Cardiac fibroblast (primary cell): ENCODE measurements around the gene TRAPPC2.
A peak's percentile ranks its signal among the peaks of the same experiment; 100 is the strongest.

ENCODE experiments used
- DNase-seq, 2 donors: peaks; one replicate each; pipeline versions ENCODE4 v3.0.0 to v3.0.0-alpha.2; 2010; ENCODE audit warnings: low read depth in 2 of 2
- H3K4me3 ChIP-seq, 2 donors: replicated peaks in 1 of 2; 1 replicate in 1 of 2; 2 replicates in 1 of 2; pipeline ENCODE4 v1.5.1; 2011; ENCODE audit warnings: low read depth in 2 of 2, low read length in 2 of 2, mild to moderate bottlenecking in 2 of 2, moderate library complexity in 1 of 2
- CTCF ChIP-seq: IDR thresholded peaks from one replicate; pipeline ENCODE4 v1.5.1; 2011; ENCODE audit warnings: low read depth, mild to moderate bottlenecking, low read length, inconsistent platforms

TRAPPC2 gene

GRCh38 chrX:13667919-13668318 is 66.5 kb downstream of the TRAPPC2 start:
- TF ChIP-seq CTCF, result no peak
- no peak overlapping the region for H3K4me3 ChIP-seq

GRCh38 chrX:13666836-13667235 is 67.6 kb downstream of the TRAPPC2 start:
- H3K4me3 ChIP-seq, result no peak overlapping the region
- DNase-seq, result peak in 1 of 2 donors; percentile 52
- TF ChIP-seq CTCF, result no peak

More at GRCh38 chrX:13667919-13668318, 66.5 kb downstream of the TRAPPC2 start:
- no peak for DNase-seq

GRCh38 chrX:13664020-13664419 is 70.4 kb downstream of the TRAPPC2 start:
- H3K4me3 ChIP-seq, result no peak overlapping the region
- no peak for DNase-seq
- no peak for TF ChIP-seq CTCF

GRCh38 chrX:13662355-13662791 is 72.0 kb downstream of the TRAPPC2 start:
- no peak for TF ChIP-seq CTCF
- peak; percentile 41 to 78 for DNase-seq
- H3K4me3 ChIP-seq, result no peak overlapping the region
